Brain microvascular endothelial cell (primary cell): Measurements from ENCODE around the gene TMA7B.
"Not testable (repeated sequence)": the region's sequence is repeated elsewhere in the genome, so short reads cannot be mapped to it uniquely, and the experiment has no call there.

Experiments used
- DNase-seq: peaks from one replicate; pipeline ENCODE4 v3.0.0-alpha.2; 2020
- H3K27ac ChIP-seq: fragments of 250-450 bp; sonication (Bioruptor Pico); 2 replicates; pipeline ENCODE4 v1.5.1; 2020; ENCODE audit warnings: mild to moderate bottlenecking, moderate library complexity
- H3K27me3 ChIP-seq: fragments of 250-450 bp; sonication (Bioruptor Pico); replicated peaks from 2 replicates; pipeline ENCODE4 v1.5.1; 2020; ENCODE audit warnings: mild to moderate bottlenecking
- H3K36me3 ChIP-seq: fragments of 250-450 bp; sonication (Bioruptor Pico); replicated peaks from 2 replicates; pipeline ENCODE4 v1.5.1; 2020; ENCODE audit warnings: mild to moderate bottlenecking
- H3K4me3 ChIP-seq: 2 replicates; pipeline ENCODE4 v1.5.1; 2011; ENCODE audit warnings: low read depth, mild to moderate bottlenecking, control low read depth, low read length, moderate library complexity
- CTCF ChIP-seq: IDR thresholded peaks from 2 replicates; pipeline ENCODE4 v1.5.1; 2011; ENCODE audit warnings: low read depth, mild to moderate bottlenecking, moderate library complexity, low read length, control low read depth, inconsistent platforms; ENCODE audit errors: missing control alignments
- in situ Hi-C: cut with HindIII; loops from 2 replicates; pipeline ENCODE4 v1.10.0; 2017; ENCODE audit warnings: low sequenced_read_pairs, low pct_ligation_motif_present

Gene TMA7B

GRCh38 chr22:39946126-39946502, 14.1 kb upstream of the TMA7B start:
- no peaks in the 10 kb centered on the region for H3K36me3 ChIP-seq
- no peaks in the 10 kb centered on the region for H3K27me3 ChIP-seq
- H3K4me3 ChIP-seq: no peak overlapping the region
- DNase-seq: no peak
- no peak overlapping the region for H3K27ac ChIP-seq
- TF ChIP-seq CTCF: no peak
- in situ Hi-C loops: no loop called here

GRCh38 chr22:39946503-39947219, 13.5 kb upstream of the TMA7B start:
- TF ChIP-seq CTCF: no peak
- Histone ChIP-seq H3K27me3 (no peaks in the 10 kb centered on the region), H3K27ac (no peak overlapping the region), H3K4me3 (no peak overlapping the region), H3K36me3 (no peaks in the 10 kb centered on the region)
- in situ Hi-C loops: no loop called here
- no peak for DNase-seq

- H3K36me3 ChIP-seq: no peaks in the 10 kb centered on the region
- no peak for TF ChIP-seq CTCF
- no peaks in the 10 kb centered on the region for H3K27me3 ChIP-seq
- no peak overlapping the region for H3K4me3 ChIP-seq
- no peak overlapping the region for H3K27ac ChIP-seq
- no peak for DNase-seq
- in situ Hi-C loops: no loop called here
Measured at GRCh38 chr22:39947220-39948216, 12.7 kb upstream of the TMA7B start.

- TF ChIP-seq CTCF: no peak
- Histone ChIP-seq H3K4me3 (no peak overlapping the region), H3K36me3 (no peaks in the 10 kb centered on the region), H3K27ac (no peak overlapping the region), H3K27me3 (no peaks in the 10 kb centered on the region)
- no peak for DNase-seq
- in situ Hi-C loops: no loop called here
Measured at GRCh38 chr22:39949964-39950737, 10.0 kb upstream of the TMA7B start.

- DNase-seq, H3K4me3 ChIP-seq, in situ Hi-C loops, H3K27me3 ChIP-seq, H3K27ac ChIP-seq, H3K36me3 ChIP-seq: not testable (repeated sequence)
Measured at GRCh38 chr22:39951603-39952293, 8.4 kb upstream of the TMA7B start.
